Activated CD8-positive, alpha-beta memory T cell treated with anti-CD3 and anti-CD28 coated beads for 4 hours (primary cell): ENCODE results near the gene VAT1L.

Source experiments
- DNase-seq, 2 donors: peaks; one replicate each; pipeline ENCODE4 v3.0.0-alpha.2; 2020; ENCODE audit warnings: low read depth in 2 of 2

The VAT1L gene

GRCh38 chr16:77834635-77835540 is 46.5 kb downstream of the VAT1L start:
- DNase-seq = no peak

GRCh38 chr16:77836801-77837200 is 48.4 kb downstream of the VAT1L start:
- no peak for DNase-seq

DNA sequence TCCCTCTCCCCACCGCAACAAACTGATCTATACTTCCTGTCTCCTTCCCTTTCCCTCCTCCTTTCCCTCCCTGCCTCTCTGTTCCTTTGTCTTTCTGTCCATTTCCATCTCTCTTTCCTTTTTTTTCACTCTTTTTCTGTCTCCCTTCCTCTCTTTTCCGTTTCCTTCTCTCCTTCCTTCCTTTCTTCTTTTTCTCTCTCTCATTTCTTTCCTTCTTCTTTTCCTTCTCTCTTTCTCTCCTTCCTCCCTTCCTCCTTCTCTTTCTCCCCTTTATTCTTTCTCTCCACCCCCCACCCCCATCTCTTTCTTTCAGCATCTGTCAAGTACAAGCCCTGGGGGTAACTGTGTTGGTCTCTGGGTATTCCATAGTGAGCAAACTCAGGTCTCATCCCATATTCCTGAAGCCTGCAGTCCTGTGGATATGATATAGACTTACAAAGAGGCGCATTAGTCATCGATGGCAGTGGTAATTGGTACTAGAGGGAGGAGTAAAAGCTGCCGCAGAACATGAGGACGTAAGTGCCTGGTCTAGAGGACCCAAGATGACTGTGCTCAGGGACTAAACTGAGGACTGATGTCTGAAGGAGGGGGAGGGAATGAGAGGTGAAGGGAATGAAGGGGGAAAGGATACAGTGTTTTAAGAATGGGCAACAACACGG is 50.4 kb downstream of the VAT1L start:
- DNase-seq = no peak

DNA sequence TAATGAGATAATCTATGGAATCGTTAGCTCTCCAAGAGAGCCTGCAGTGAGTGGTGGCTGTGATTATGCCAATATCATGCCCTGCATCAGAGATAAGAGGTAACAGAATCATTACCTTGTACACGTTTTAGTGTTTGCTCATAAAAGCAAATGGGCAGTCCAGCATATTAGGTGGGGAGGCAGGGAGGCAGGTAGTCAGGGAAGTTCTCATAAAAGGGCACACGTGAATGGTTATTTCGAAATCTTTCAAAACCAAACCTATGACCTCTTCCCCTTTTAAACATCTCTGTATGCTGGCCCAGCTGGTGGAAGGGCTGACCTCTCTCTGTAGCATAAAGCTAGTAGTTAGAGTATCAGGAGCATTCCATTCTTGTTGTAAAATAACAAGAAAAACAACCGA is 51.7 kb downstream of the VAT1L start:
- no peak for DNase-seq

- no peak for DNase-seq
Observed at GRCh38 chr16:77840673-77841501, 52.5 kb downstream of the VAT1L start.

- DNase-seq = no peak
Observed at GRCh38 chr16:77841502-77841763, 53.1 kb downstream of the VAT1L start.

DNA sequence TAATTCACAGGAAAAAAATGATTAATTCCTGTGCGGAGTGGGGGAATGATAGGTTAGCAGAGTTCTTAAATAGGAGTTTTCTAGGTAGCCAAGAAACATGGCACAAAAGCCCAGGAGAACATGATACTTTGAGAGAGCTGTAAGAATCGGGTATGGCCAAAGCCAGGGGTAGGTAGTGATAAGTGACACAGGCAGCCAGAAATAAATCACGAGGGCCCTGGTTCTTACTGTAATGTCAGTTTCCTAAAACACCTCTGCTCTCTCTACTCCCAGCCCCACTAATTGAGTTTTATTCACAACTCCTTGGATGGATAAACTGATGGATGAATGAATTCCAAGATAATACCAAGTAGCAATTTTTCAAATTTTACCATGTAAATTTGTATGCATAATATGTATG is 54.1 kb downstream of the VAT1L start:
- DNase-seq = no peak

- no peak for DNase-seq
Observed at GRCh38 chr16:77843405-77843804, 55.0 kb downstream of the VAT1L start.

DNA sequence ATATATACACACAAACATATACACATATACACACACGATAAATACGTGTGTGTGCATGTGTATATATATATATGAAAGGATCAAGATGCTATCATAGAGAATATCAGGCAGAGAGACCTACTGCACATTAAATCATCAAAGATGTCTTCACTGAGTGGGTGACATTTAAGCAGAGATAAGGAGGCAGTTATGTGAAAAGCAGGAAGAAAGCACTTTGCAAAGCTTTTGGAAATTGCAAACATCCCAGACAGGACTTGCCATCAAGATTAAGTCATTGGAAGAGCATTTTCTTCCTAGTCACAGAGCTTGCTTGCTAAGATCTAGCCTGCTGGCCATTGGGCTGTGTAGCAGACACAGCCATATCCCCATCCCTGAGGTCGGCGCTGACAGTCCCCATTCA is 56.4 kb downstream of the VAT1L start:
- no peak for DNase-seq

- DNase-seq = no peak
Observed at GRCh38 chr16:77849646-77850258, 61.4 kb downstream of the VAT1L start.

GRCh38 chr16:77850636-77851333 is 62.4 kb downstream of the VAT1L start:
- no peak for DNase-seq

GRCh38 chr16:77853161-77853560 is 64.8 kb downstream of the VAT1L start:
- no peak for DNase-seq

GRCh38 chr16:77856438-77857160 is 68.2 kb downstream of the VAT1L start:
- no peak for DNase-seq

DNA sequence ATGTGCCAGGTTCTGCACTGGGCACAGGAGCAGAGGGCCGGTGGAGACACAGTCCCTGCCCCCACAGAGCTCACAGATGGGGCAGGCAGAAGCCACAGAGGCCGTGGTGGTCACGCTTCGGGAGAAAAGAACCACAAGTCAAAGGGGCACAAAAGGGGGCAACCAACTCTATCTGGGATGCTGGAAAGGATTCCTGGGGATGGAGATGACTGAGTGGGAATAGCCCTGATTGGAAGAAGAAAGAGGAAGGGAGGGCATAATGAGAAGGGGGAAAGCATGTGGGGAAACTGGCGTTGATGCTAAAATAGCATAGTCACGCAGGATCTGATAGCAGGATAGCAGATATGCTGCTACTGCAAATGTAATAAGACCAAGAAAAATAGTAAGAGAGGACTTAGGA is 69.7 kb downstream of the VAT1L start:
- DNase-seq = no peak

- DNase-seq = no peak
Observed at GRCh38 chr16:77859493-77860232, 71.3 kb downstream of the VAT1L start.

- DNase-seq = no peak
Observed at GRCh38 chr16:77860953-77861352, 72.6 kb downstream of the VAT1L start.

DNA sequence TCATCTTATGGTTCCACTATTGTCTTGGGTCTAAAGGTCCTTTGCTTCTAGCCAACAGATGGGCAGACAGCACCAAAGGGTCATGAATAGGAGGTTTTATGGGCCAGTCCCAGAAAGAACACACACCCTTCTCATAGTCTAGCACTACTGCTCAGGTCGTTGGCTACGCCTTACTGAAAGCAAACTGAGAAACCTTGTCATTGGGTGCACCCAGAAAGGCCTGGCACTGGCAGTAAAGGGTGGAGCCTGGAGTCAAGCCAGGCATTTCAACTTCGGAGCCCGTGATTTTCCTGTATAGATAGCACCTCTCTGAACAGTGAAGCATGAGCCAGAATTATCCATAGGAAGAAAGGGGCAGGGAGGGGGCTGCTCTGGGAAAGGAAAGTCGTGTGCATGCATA is 74.9 kb downstream of the VAT1L start:
- DNase-seq = no peak

GRCh38 chr16:77866752-77867151 is 78.4 kb downstream of the VAT1L start:
- no peak for DNase-seq

DNA sequence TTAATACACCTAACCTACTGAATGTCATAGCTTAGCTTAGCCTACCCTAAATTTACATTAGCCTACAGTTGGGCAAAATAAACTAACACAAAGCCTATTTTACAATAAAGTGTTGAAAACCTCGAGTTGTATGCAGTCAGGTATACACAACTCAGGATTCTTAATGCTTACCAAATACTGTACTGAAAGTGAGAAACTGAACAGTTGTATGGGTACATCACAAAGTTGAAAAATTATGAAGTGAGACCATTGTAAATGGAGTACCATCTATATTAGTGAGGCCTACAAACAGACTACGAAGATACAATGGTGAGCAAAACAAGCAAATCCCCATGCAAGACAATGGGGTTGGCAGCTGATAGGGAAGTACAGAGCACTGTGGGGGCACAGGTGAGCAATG is 79.7 kb downstream of the VAT1L start:
- DNase-seq = no peak

DNA sequence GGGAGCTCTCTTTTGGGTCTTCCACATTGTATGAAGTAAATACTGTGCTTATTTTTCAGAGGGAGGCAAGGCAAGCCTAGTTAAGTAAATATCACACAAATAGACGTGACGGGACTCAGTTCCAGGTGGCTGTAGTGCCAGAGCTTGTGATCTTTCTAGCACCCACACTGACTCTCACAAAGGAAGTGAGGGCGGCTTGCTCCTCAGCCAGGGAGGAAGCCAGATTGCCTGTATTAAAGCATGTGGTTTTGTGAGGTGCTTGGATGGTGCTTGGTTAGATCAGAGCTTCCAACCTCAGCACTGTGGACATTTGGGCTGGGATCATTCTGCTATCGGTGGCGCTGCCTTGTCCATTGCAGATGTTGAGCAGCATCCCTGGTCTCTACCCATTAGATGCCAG is 80.1 kb downstream of the VAT1L start:
- no peak for DNase-seq
